Stimulated activated CD8-positive, alpha-beta memory T cell treated with anti-CD3 and anti-CD28 coated beads, Interleukin-2, amount 100 ng/mL, for 48 hours (primary cell): ENCODE data around the gene CYP11A1.

Experiments
- DNase-seq, 2 donors: peaks; one replicate each; pipeline ENCODE4 v3.0.0-alpha.2; 2020; ENCODE audit warnings: low read depth in 2 of 2

Gene CYP11A1

GRCh38 chr15:74388363-74388951 lies 21.0 kb upstream of the CYP11A1 start:
- DNase-seq: no peak

DNA sequence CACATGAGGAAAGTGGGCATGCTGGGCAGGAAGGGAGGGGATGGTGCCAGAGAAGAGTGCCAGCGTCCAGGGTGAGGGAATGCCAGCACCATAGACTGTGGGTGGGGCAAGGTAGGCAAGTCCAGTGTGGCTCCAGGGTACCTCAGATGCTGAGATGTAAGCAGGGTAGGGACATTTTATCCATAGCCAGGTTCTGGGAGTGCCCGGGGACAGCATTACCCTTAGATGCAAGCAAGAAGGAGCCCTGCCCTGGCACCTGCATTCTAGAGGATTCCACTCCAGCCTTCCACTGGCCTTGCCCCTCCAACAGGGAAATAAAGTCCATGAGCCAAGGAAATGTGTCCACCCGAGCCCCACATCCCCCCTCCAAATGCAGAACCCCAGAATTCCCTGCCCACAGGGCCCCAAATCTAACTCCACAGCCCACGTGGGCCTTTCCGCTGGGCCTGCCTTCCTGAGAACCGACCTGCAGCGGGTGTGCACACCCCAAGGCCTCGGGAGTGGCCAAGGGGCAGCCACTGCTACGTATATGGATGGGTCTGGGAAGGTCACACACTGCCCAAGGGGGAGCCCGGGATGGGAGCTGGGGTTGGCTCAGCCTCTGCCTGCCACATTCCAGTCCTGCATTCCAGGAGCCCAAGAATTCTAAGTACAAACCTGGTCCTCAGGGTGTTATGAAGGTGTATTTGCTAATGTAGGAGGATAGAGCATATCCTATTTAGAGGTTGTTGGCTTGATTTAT lies 20.3 kb upstream of the CYP11A1 start:
- DNase-seq: no peak

- DNase-seq: no peak
Measured at GRCh38 chr15:74387141-74387541, 19.7 kb upstream of the CYP11A1 start.

DNA sequence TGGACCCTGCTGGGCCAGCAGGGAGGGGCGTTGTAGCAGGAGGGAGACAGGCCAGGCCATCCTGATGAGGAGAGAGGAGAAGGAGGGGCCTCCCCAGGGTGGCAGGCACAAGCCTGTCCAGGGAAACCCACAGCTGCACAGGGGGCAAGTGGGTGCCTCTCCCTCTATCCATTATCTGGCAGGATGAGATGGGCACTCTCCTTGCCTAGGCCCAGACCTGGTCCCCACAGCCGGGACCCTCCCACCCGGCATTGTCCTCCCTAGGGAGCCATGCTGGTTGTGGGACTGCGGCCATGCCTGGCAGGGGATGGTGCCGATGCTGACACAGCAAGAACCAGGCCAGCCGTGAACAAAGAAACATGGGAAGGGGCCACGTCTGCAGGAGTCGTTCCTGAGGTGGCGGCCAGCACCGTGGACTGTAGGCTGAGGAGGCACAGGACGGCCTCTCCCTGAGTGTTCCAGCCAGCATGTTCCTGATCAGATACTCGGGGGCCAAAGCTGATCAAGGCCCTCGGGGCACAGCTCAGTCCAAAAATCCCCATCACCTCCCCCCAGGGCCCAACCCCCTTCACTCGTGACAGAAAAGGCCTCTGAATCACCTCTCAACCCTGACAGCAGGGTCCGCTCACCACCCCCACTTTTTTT lies 19.2 kb upstream of the CYP11A1 start:
- no peak for DNase-seq

- DNase-seq: no peak
Measured at GRCh38 chr15:74385733-74386132, 18.3 kb upstream of the CYP11A1 start.

GRCh38 chr15:74384881-74385643 lies 17.6 kb upstream of the CYP11A1 start:
- no peak for DNase-seq

DNA sequence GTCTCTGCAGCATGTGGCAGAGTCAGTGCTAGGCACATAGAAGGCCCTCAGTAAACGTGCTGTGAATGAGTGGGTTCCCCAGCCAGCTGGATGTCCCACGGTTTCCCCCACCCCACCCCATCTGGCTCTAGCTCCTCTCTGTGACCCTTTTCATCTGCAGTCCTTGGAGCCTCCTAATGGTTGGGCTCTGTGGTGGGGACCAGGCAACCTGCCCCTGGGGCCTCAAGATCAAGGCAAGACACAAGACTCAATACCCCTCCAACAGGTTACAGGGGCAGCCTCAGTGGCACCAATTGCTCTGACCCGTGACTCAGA lies 17.1 kb upstream of the CYP11A1 start:
- DNase-seq: no peak

DNA sequence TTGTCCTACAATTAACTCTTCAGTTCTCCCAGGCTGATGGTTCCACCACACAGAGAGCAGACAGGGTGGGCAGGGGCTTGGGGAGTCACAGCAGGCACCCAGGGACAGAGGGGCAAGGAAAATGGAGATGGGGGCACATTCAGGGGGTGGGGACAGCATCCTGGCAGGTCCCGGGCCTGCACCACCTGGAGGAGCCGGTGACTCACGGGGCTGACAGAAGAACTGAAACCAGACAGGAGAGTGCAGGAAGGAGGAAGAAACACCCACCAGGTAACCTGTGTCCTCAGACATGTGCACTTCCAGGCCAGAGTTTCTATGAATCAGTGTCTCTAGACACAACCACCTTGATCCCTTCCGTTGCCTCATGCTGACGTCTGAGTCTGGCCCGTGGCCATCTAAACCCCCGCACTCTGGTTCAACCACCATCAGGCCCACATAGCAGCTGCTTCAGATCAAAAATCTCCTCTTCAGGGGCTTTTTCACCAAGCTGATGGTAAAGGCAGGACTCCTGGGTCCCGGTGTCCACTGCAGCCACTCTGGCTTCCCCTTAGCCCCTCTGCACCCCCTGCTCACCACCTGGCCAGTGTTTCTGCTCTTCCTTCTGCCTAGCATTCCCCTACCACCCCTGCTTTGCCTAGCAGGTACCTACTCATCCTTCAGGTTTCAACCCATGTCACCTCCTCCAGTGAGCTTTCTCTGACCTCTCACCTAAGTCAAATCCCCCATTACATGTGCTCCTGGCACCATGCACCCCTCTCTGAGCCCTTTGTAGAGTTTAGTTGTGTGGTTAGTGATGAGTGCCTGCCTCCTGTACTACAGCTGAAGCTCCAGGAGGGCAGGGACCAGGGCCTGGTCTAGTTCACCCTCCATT lies 16.5 kb upstream of the CYP11A1 start:
- peak in 1 of 2 donors; percentile 78 for DNase-seq

DNA sequence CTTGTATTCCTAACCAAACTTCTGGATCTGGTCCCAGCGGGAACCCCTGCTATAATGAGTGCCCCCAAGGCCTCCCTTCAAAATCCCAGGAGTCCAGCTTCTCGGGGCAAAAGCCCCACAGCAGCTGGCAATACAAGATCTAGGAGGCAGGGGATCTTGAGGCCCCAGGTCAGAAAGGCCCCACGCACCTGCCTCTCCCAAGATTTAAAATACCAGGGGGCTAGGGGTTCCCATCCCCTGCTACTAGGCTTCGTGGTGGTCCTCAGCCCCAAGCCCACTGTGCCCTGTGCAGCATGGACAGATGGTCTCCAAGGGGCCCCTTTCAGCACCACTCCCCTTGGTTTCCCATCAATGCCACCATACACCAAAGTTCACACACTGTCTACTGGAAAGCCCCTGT lies 15.8 kb upstream of the CYP11A1 start:
- no peak for DNase-seq

DNA sequence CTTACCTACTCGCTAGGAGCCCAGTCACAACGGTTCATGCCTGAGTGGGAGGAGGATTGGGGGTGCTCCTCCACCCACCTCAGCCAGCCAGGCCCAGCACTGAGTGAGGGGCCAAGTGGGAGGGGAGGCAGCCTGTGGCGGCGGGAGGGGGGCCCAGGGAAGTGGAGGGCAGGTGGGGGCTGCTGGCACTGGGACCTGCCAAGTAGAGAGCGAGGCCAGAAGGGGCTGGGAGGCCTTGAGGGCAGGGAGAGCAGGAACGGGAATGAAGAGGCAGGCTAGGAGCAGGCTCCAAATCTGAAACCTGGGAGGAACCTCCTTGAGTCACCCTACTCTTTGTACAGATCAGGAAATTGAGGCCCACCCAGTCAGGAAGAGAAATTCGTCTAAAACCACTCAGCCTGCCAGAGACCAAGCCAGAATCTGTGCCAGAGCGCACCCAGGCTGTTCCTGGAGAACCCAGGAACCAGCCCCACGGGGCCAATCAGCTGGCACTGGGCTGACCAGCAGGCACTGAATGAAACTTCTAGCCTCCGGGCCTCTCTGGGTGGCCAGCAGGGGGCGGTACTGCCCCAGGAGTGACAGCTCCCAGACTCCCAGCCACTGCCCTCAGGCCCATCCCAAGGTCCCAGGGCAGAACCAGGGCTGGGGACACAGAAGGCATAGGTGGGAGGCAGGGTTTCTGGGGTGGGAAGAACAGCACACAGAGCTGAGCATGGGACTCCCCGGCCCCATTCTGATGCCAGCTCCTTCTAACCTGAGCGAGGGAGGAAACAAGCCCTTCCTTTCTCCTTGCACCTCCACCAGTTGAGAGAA lies 14.8 kb upstream of the CYP11A1 start:
- peak; percentile 75 to 79 for DNase-seq

DNA sequence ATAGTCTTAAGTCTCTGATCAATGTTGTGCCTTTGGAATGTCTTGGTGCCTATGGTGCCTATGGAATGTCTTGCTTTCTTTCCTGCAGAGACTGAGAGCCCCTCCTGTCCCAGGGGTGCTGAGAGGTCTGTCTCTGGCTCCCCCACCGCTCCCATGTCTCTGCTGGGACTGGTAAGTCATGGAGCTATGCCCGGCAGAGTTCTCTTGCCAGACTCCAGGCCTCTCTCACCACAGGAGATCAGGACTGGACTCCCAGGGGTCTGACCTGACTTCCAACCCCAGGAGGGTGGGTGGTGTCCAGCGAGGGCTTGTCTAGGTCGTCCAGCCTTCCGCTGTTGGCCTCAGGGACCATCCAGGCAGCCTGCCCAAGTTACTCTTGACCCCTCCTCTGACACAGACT lies 14.0 kb upstream of the CYP11A1 start:
- no peak for DNase-seq

DNA sequence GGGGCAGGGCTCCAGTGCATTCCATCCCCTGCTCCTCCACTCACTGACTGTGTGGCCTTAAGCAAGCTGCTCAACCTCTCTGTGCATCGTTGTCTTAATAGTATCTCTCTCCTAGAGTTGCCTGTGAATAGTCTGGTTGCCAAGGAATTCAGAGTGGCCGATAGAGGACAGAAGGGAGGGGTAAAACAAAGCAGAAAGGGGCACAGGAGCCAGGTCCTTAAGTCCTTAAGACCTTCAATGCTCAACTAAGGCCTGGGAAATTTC lies 13.7 kb upstream of the CYP11A1 start:
- DNase-seq: no peak

DNA sequence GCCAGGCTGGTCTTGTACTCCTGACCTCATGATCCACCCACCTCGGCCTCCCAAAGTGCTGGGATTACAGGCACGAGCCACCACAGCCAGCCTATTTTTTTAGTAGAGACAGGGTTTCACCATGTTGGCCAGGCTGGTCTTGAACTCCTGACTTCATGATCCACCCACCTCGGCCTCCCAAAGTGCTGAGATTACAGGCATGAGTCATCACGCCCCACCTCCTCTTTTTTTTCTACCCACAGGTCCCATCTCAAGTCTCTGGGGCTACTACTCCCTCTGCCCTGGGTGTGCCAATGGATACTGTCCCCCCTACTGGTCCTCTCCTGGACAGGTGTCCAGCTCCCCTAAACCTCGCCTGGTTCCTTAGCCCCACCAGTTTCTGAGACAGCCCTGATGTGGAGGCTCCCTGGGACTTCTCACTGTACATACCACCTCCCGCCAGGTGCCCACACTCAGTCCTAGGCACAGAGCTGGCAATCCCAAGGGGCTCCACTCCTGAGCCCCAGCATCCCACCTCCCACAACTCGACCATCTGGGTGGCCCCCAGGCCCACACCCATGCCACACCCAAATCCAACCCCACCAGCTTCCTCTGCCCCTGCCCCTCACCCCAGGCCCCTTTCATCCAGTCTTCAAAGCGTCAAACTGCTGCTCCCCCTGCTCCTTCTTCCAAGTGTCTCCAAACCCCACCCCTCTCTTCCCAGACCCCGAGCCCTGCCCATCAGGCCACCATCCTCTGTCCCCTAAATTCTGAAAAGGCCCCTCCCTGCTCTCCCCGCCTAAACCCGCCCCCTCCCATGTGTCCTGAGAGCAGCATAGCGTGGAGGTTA lies 13.1 kb upstream of the CYP11A1 start:
- DNase-seq: no peak

GRCh38 chr15:74378848-74379247 lies 11.4 kb upstream of the CYP11A1 start:
- DNase-seq: peak in 1 of 2 donors; percentile 70

- no peak for DNase-seq
Measured at GRCh38 chr15:74377831-74378766, 10.7 kb upstream of the CYP11A1 start.

- no peak for DNase-seq
Measured at GRCh38 chr15:74376825-74377581, 9.6 kb upstream of the CYP11A1 start.

GRCh38 chr15:74376226-74376625 lies 8.8 kb upstream of the CYP11A1 start:
- no peak for DNase-seq

- DNase-seq: peak; percentile 72 to 78
Measured at GRCh38 chr15:74375303-74375693, 7.9 kb upstream of the CYP11A1 start.
